SIG-M5 treated with dmso at 0.1 percent for 504 hours (cell line): ENCODE measurements around the gene NTF3.

Experiments used
- DNase-seq: peaks from one replicate; lab custom pipeline; 2025; ENCODE audit not compliant: unreplicated experiment; lab: John Stamatoyannopoulos, UW

NTF3 gene

DNA sequence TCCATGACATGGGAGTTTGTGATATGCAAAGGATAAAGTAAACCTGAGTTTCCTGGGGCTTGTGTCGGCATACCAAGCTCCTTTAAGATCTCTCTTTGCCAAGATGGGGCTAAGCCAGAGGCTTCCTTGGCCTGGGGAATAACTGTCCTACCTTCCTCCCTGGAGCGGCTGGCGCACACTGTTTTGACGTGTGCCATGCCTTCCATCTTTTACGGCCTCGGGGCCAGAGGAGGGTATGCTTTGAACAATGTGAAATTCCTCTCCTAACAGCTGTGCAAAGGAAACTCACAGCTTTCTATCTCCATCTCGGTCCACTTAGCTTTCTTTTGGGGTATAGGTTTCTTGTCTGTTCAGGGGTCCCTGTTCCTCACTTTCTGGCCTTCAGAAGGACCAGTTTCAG, 55.2 kb downstream of the NTF3 start:
- no peak for DNase-seq

DNA sequence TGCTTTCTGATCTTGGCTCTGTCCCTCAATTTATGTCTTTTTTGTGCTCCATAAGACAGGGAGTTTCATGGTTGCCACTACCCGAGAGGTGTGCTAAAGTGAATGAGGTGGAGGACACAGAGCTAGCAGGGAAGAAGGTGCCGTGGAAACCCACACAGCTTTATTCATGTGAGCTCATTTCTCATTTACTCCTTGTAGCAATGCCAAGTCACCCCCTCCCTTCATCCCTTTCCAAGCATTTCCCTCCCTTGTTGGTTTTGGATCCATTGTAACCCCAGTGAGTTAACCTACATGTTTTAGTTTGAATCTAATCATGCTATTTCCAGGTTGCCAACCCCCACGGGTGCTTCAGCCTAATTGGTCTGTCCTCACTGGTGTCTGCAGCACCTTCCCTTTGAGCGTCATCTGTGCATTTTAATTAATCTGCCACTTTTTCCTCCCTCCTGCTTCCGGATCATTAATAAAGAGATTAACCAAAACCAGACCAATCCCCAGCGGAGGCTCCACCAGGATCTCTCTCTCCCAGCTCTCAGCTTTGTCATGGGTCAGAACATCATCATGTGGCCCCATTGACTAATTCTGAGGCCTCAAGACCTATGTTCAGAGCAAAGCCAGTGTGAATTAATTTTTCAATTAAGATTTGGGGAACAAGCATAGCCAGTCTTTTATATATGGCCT, 56.2 kb downstream of the NTF3 start:
- no peak for DNase-seq

DNA sequence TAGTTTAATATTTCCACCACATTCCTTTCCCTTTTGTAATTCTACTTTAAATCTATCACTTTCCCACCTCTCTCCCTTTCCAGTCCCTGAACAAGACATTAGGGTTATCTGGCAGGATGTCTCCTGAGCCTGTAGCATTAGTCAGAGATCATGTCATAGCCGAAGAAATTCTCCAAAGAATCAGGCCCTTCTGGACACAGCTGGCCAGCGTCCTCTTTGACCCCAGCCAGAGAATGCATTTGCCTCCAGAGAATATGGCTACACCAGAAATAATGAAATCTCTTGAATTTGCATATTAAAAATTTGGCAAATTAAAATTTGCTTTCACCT, 56.7 kb downstream of the NTF3 start:
- no peak for DNase-seq

DNA sequence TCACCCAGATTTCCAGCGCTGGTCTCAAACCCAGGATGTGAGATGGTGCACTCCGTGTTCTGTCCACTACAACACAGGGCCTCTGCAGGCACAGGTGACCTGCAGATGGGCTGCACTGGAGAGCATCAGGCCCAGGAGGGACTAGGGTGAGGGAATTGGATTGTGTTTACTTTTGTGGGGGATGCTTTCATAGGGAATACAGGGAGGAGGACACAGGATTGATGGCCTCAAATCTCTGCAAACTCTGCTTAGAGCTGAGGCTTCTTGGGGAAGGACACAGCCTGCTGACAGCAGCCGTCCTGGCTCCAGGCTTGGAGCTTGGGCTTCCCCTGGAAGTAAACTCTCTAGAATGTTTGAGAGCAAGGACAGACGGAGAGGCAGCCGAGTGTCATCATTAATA, 57.1 kb downstream of the NTF3 start:
- DNase-seq = no peak

DNA sequence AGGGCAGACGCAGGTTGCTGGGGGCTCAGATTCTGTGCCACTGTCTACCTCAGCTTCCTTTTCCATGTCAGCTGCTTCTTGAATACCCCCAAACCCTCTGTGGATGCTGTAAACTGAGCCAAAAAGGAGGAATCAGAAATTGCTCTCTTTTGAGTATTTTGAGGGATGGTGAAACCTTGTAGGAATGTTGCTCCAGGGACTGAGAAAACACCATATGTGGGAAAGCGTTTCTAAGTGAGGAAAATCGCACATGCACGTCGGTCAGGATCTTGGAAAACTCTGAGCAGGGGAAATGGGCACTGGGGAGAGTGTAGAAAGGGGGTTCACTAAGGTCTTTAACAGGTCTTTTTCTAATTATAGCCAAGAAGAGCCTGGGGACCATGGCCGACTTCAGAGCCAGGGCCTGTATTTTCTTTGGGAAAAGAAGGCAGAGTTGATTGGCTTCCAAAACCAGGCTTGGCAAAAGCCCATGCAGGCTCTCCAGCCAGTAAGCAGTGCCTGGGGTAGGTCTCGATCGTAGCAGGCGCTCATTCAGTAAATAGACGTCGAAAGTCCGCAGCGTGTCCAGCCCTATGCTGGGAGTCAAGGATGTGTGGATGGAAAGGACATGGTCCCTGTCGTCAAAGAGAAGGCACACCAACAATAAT, 58.0 kb downstream of the NTF3 start:
- DNase-seq = no peak

DNA sequence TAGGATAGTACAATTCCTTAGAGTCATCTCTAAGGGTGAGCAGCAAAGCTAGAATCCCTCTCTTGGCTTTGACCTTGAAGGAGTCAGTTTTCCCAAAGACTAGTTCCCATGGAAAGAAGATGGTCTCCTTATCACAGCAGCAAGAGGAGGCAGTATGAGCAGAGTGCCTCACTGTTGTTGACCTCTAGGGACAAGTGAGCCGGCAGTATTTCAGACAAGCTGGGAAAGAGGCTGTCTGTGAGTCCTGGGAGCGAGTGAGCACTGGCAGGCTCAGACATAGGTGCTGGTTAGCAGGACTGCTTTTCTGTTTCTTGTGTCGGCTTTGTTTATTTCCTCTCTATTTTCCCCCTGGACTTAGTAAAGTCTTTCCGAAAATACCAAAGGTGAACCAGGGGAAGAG, 60.7 kb downstream of the NTF3 start:
- DNase-seq = no peak

DNA sequence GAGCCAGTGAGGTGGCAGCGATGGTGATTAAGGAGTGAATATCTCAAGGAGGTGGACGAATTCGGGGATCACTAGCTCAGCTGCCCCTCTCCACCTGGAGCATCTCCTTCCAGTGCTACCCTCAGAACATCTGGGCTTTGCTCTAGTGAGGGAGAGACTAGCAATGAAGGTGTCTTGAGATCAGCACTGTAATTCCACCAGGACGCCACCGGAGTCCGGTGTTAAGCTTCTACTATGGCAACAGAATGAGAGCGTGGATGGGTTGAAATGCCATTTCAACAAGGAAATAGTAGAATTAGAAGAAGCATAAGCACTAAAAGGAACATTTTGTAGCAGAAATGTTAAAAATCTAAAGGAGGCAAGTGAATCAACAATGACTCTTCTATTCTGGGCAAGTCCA, 61.1 kb downstream of the NTF3 start:
- DNase-seq = no peak

DNA sequence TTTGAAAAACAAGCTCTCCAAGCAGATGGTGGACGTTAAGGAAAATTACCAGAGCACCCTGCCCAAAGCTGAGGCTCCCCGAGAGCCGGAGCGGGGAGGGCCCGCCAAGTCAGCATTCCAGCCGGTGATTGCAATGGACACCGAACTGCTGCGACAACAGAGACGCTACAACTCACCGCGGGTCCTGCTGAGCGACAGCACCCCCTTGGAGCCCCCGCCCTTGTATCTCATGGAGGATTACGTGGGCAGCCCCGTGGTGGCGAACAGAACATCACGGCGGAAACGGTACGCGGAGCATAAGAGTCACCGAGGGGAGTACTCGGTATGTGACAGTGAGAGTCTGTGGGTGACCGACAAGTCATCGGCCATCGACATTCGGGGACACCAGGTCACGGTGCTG, 62.4 kb downstream of the NTF3 start:
- no peak for DNase-seq

DNA sequence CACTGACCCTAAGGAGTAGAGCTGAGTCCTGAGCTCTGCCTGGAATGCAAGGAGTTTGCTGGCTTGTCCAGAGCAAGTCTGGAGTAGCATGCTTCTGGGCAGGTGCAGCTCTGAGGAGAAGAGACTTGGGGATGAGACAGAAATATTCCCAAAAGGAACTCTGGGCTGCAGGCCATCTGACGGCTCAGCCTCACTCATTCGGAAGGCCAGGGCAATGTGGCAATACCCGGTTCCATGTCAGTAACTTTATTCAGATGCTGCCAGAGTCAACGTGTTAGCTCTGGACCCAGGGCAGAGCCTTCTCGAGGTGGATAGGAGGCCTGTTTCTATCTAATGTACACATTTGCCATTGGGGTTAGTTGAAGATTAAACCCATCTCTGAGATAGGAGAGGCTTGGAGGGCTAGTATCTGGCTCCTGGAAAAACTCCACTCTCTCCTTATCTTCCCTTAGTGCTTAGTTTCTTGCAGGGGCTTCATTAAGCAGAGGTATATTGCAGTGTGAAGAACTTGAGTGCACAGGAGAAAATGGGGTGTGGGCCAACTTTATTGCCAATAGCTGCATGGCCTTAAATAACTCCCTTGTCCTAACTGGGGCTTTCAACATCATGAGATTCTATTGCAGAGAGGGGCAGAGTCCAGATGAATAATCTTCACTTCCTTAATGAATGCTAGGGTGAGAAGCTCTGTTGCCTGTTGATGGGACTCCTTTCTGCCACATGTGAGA, 65.6 kb downstream of the NTF3 start:
- no peak for DNase-seq

DNA sequence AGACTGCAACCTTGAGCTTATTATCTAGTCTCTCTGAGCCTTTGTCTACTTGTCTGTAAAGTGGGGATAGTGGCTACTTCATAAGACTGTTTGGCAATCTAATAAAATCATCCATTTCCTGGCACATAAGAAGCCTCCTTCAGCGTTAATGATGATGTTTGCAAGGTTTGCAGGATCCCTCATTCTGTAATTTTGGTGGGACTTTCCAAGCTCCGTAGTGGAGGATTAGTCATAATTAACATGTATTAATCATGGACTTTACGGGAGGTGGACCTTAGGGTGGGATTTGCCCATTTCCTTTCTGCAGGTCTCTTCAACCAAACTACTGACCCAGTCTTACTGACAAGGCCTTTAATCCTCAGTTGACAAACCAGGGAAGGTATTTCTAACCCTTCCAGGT, 66.2 kb downstream of the NTF3 start:
- DNase-seq = no peak

DNA sequence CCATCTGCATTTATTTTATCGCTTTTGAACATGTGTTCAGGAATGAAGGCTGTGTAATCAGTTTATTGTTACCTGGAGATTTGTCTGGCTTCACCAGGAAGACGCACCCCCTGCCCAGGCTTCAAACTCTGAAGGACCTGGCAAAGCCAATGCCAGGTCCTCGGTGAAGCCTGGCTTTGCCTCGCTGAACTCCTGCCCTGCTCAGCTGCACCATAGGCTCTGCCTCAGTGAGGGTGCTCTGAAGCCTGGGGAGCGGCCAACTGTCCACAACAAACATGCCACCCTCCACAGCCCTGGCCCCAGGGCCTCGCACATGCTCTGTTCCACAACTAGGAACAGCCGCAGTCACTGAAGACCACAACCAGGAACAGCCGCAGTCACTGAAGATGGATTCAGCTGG, 66.9 kb downstream of the NTF3 start:
- DNase-seq = no peak

DNA sequence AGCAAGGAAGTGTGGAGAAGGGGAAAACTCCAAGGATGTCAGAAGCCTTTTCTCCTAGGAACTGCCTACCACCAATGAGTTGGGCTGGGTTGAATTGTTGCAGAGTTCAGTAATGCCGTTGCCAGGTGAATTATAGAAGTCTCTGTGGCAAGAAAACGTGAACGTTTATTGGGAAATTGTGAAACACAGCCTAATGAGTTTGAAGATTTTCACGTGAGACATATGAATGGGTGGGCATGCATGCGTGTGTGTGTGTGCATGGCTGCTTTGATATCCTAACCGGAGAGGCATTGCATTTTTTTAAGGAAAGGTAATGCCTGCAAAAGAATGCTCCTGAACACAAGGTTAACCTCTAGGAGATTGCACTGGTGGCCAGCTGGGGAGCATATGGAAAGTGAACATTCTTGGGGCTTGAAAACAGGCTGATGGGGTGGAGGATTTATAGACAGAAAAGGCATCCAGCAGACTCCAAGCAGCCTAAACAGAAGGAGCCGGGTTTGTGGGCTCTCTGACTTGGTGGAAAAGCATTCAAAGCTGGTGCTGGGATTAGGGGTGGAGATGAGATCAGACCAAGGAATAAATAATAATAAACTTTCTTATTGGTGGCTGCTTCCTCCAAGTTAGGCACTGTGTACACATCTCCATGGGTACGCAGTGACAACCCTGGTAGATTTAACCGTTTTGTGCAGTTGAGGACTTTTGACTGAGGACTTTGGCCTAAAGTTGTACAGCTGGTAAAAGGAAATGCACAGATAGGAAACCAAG, 67.8 kb downstream of the NTF3 start:
- no peak for DNase-seq

DNA sequence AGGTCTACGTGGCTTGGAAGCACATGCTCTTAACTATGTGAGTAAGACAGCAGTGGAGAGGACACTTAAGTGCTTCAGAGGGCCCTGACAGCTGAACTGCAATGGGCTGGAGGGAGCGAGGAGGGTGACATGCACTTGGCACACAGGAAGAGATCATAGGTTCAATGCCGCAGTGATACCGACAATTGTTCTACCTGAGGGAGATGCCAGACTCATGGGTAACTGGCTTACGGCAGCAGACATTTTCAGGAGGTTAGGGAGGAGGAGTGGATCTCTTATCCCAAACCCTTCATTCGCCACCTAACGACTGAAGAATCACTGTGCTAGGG, 68.4 kb downstream of the NTF3 start:
- DNase-seq = no peak

DNA sequence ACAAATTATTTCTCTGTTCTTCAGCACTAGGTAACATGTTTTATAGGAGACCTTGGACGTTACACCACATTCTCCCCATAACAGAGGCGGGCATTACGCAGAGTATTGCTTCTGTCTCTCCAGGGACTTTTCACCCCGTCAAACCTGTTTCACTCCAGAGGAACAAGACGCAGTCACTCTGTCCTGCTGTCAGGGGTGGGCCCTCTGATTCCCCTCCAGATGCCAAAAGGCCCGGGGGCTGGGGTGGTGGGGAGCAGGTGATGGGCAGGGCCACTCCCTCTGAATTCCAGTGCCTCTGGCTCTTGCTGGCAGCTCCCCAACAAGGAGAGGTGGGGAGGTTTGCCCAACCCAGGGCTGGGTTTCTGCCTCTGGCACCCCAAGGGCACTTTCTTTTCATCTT, 71.9 kb downstream of the NTF3 start:
- no peak for DNase-seq

DNA sequence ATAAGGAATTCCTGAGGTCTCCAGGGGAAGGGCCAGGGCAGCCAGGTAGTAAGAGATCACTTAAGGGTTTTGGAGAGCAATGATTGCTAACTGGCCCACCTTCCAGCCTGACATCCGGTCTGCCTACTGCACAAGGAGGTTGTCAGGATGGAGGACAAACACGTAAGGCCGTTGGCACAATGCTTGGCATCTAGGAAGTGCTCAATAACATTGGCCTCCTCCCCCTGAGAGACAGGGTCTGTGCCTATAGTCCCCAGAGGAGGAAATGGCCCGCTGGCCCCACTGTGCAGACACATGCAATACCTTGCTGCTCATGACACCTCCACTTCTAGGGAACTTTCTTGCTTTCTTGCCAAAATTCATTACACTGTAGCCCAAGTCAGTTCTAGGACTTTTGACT, 73.2 kb downstream of the NTF3 start:
- DNase-seq = no peak

DNA sequence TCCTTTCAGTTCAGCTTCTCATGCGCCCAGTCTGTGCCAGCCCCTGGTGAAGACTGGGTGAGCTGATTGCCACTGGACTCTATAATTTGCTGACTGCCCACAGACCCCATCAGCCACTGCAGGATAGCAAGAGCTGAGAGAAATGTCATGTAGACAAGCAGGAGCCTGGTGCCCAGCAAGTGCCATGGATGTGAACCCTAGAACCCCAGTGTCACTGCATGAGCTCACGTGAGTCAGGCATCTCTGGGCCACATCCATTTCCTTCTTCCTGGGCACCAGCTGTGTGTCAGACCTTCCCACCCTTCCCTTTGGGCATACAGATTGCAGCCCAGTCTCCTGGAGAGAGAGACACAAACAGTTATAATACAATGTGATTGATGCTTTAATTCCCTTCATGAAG, 73.8 kb downstream of the NTF3 start:
- no peak for DNase-seq

DNA sequence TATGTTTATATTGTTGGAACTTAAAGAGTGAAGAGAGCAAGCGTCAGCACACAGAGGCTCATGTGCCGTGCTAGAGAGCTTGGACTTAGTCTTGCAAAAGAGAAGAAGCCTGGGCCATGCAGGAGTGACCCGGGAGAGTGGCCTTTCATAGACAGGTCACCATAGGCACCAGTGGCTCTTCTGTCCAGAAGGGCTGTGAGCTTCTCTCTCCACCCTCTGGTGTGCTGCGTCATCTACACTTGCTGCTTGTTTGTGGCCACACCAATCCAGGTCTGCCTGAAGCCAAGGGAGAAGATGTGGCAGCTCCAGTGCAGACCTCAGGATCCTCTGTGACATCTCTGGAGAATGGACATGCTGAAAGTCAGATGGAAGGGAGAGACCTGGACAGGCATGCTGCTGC, 74.4 kb downstream of the NTF3 start:
- DNase-seq = no peak

DNA sequence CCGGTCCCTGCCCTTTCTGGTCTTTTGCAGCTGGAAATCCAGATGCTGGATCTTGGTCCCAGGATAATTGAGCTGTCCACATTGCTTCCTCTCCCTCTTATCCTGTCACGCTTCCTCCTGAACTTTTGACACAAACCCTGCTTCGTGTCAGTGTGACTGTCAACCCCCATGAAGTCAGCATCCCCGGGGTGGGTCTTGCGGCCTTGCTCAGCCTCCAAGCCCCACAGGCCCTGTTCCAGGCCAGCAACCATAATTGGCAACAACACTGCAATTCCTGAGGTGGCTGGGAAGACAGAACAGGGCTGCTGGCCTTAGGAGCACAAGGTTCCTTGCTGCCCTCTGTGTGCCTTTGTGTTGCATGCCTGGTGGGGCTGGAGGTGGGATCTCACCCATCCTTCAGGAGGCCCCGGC, 74.9 kb downstream of the NTF3 start:
- DNase-seq = no peak

DNA sequence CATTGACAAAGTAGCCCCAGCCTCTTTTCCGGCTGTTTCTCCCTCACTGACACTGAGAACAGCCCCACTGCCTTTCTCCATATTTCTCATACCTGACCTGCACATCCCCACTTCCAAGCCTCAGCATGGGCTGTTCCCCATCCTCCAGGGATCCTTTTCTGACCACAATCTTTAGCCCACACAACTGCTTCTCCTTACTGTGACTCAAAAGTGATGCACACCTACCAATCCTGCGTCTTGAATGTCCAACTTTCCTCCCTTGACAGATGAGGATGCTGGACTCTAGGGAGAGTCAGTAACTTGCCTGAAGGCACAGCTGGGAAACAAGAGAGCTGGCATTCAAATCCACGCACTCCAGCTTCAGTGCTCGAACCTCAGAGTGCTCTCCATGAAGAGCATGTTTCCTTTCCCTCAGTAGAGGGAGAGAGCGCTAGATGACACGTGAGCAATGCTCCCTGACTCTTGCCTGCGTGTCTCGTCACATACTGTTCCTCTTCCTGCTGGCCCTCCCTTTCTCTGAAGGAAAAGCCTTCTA, 75.6 kb downstream of the NTF3 start:
- DNase-seq = no peak

DNA sequence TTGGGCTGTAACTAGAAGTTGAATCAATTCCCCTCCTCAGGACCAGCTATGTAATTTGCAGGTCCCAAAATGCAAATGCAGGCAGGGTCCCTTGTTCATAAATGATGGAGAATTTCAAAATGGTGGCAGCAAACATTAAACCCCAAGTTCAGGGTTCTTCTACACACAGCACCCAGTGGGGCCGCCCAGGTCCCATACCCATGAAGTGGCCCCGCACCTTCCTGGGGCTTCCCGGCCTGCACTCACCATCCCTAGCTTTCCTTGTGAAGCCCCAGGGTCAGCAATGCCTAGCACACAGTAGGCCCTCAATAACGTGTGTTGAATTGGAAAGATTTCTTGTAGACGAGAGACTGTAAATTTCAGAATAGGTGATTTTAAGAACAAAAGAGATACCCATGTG, 76.0 kb downstream of the NTF3 start:
- no peak for DNase-seq

DNA sequence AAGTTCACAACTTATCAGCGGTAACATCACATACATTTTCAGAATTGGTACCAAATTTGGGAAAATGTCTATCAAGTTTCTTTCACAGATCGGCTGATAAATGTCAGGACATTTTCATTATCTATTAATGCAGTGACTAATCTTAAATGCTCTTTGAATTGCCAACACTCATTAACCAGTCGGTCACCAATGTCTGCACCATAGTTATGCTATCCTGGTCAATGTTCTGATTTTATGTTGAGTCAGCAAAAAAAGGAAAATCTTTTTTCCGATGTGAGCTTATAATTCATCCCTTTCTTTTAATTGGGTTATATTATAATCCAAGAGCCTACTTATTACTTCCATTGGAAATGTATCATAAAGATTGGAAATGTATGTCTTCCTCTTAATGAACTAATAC, 77.2 kb downstream of the NTF3 start:
- no peak for DNase-seq

DNA sequence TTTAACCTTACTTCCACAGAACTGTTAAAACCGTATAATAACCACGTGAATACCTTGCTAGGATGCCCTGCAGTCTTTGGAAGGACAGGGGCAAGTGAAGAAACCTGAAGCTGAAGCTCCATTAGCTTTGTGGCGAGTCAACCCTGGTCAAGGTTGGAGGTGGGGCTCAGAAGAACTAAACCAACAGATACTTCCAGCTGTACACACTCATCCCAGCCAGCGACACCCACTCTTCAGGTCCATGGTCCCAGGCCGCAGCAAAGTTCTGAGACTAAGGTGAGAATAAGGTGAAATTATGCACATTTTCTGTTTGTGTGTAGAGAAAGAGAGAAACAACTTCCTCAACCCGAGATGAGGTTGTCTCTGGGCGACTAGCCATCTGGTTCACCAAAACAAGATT, 77.6 kb downstream of the NTF3 start:
- DNase-seq = no peak
